Hepatocyte (in vitro differentiated cells): ENCODE results near the gene C3orf20. TPM values are rescaled to one million over a fixed set of nuclear protein-coding genes. Genes with fewer than 3 reads are reported as not detected.

Experiments
- DNase-seq: peaks from one replicate; pipeline ENCODE4 v3.0.0-alpha.2; 2016; ENCODE audit warnings: low spot score
- H2AFZ ChIP-seq: fragments of 200-600 bp; sonication (generic); 2 replicates; pipeline ENCODE4 v1.6.0; 2016; ENCODE audit warnings: antibody characterized with exemption, mild to moderate bottlenecking
- H3K27ac ChIP-seq: fragments of 200-600 bp; sonication (generic); 2 replicates; pipeline ENCODE4 v1.5.1; 2016; ENCODE audit warnings: mild to moderate bottlenecking
- H3K27me3 ChIP-seq: fragments of 200-600 bp; sonication (generic); 2 replicates; pipeline ENCODE4 v1.6.1; 2016
- H3K36me3 ChIP-seq: fragments of 200-600 bp; sonication (generic); replicated peaks from 2 replicates; pipeline ENCODE4 v1.5.1; 2016; ENCODE audit warnings: low read depth; ENCODE audit not compliant: insufficient read depth
- H3K4me1 ChIP-seq: fragments of 200-600 bp; sonication (generic); 2 replicates; pipeline ENCODE4 v1.5.1; 2016; ENCODE audit warnings: mild to moderate bottlenecking, moderate library complexity; ENCODE audit not compliant: insufficient read depth
- H3K4me2 ChIP-seq: fragments of 200-600 bp; sonication (generic); 2 replicates; pipeline ENCODE4 v1.6.0; 2016
- H3K4me3 ChIP-seq: fragments of 200-600 bp; sonication (generic); 2 replicates; pipeline ENCODE4 v1.5.1; 2016; ENCODE audit warnings: mild to moderate bottlenecking
- H3K79me2 ChIP-seq: fragments of 200-600 bp; sonication (generic); 2 replicates; pipeline ENCODE4 v1.6.0; 2017; ENCODE audit warnings: mild to moderate bottlenecking
- H3K9me2 ChIP-seq: fragments of 200-600 bp; sonication (generic); replicated peaks from 2 replicates; pipeline ENCODE4 v1.6.0; 2017; ENCODE audit warnings: mild to moderate bottlenecking; ENCODE audit not compliant: insufficient read depth
- H3K9me3 ChIP-seq: fragments of 200-600 bp; sonication (generic); 2 replicates; pipeline ENCODE4 v1.5.1; 2016; ENCODE audit warnings: low read depth, mild to moderate bottlenecking
- H4K20me1 ChIP-seq: fragments of 200-600 bp; sonication (generic); 2 replicates; pipeline ENCODE4 v1.6.0; 2016; ENCODE audit warnings: mild to moderate bottlenecking; ENCODE audit not compliant: insufficient read depth, poor library complexity, severe bottlenecking
- CTCF ChIP-seq: fragments of 200-600 bp; sonication (generic); IDR thresholded peaks from 2 replicates; pipeline ENCODE4 v1.5.1; 2016; ENCODE audit warnings: antibody characterized with exemption, mild to moderate bottlenecking; ENCODE audit not compliant: poor library complexity
- EZH2 ChIP-seq: fragments of 200-600 bp; sonication (generic); IDR thresholded peaks from 2 replicates; pipeline ENCODE4 v1.6.1; 2016; ENCODE audit warnings: antibody characterized with exemption, mild to moderate bottlenecking, borderline replicate concordance
- EZH2phosphoT487 ChIP-seq: fragments of 200-600 bp; sonication (generic); IDR thresholded peaks from one replicate; pipeline ENCODE4 v1.6.1; 2018; ENCODE audit warnings: antibody characterized with exemption, mild to moderate bottlenecking, low read depth, moderate library complexity; ENCODE audit not compliant: unreplicated experiment, severe bottlenecking
- WGBS: methylation state at CpG from one replicate; pipeline ENCODE4 v1.1.6; 2016; ENCODE audit warnings: low lambda C conversion rate; ENCODE audit errors: missing lambda C conversion rate; 5-methylcytosine and 5-hydroxymethylcytosine counted together
- polyA plus RNA-seq: library from polyadenylated mRNA; unstranded; fragments of >200 nt; fragmentation: Nextera tagmentation; extraction: Ambion mirVana; gene quantifications from 2 replicates; pipeline ENCODE4 v1.2.1, GENCODE V29; 2016
- total RNA-seq: library from RNA; depleted of rRNA; stranded (reverse); fragments of >200 nt; gene quantifications from 2 replicates; pipeline ENCODE4 v1.2.3, GENCODE V29; 2014

The C3orf20 gene
- total and polyA plus RNA-seq, 2 experiments from 2014 or later, result 0.07 TPM; not detected in 1

GRCh38 chr3:14703791-14704190 lies 28.9 kb downstream of the C3orf20 start:
- WGBS, result 88% methylated on average over 3 of the region's 3 CpGs
- Histone ChIP-seq H3K9me3 (no peaks in the 10 kb centered on the region), H3K9me2 (no peaks in the 10 kb centered on the region), H2AFZ (no peak overlapping the region), H3K27ac (no peak overlapping the region), H4K20me1 (no peaks in the 10 kb centered on the region), H3K27me3 (no peaks in the 10 kb centered on the region), H3K79me2 (no peaks in the 10 kb centered on the region), H3K36me3 (no peaks in the 10 kb centered on the region), H3K4me2 (no peak overlapping the region), H3K4me3 (no peak overlapping the region), H3K4me1 (no peaks in the 10 kb centered on the region)
- TF ChIP-seq EZH2, result no peak
- TF ChIP-seq CTCF, result no peak
- DNase-seq, result no peak

- H3K36me3 ChIP-seq, result no peaks in the 10 kb centered on the region
Observed at GRCh38 chr3:14706096-14706495, 31.2 kb downstream of the C3orf20 start.

GRCh38 chr3:14716591-14716990 lies 41.6 kb downstream of the C3orf20 start:
- H3K4me2 ChIP-seq, result no peak overlapping the region
- no peak overlapping the region for H3K27ac ChIP-seq
- H2AFZ ChIP-seq, result no peak overlapping the region
- no peaks in the 10 kb centered on the region for H3K79me2 ChIP-seq
- DNase-seq, result no peak
- no peak overlapping the region for H3K4me3 ChIP-seq
- H3K9me2 ChIP-seq, result no peaks in the 10 kb centered on the region
- 74% methylated on average over 1 of the region's 1 CpG for WGBS
- H3K9me3 ChIP-seq, result no peaks in the 10 kb centered on the region
- TF ChIP-seq EZH2 (no peak), EZH2phosphoT487 (no peak), CTCF (no peak)
- H3K27me3 ChIP-seq, result no peaks in the 10 kb centered on the region
- no peaks in the 10 kb centered on the region for H4K20me1 ChIP-seq
- no peaks in the 10 kb centered on the region for H3K36me3 ChIP-seq
- no peaks in the 10 kb centered on the region for H3K4me1 ChIP-seq

More at GRCh38 chr3:14706096-14706495, 31.2 kb downstream of the C3orf20 start:
- Histone ChIP-seq H3K27me3 (no peaks in the 10 kb centered on the region), H4K20me1 (no peaks in the 10 kb centered on the region), H3K4me2 (no peak overlapping the region), H3K27ac (no peak overlapping the region), H3K4me1 (no peaks in the 10 kb centered on the region), H3K9me3 (no peaks in the 10 kb centered on the region), H3K79me2 (no peaks in the 10 kb centered on the region), H3K4me3 (no peak overlapping the region), H3K9me2 (no peaks in the 10 kb centered on the region), H2AFZ (no peak overlapping the region)
- no peak for TF ChIP-seq CTCF
- TF ChIP-seq EZH2, result no peak
- no peak for TF ChIP-seq EZH2phosphoT487
- WGBS, result 73% methylated on average over 5 of the region's 5 CpGs
- DNase-seq, result no peak

GRCh38 chr3:14717307-14717706 lies 42.4 kb downstream of the C3orf20 start:
- Histone ChIP-seq H2AFZ (no peak overlapping the region), H3K9me2 (no peaks in the 10 kb centered on the region), H3K4me1 (no peaks in the 10 kb centered on the region), H3K79me2 (no peaks in the 10 kb centered on the region), H3K9me3 (no peaks in the 10 kb centered on the region), H3K27me3 (no peaks in the 10 kb centered on the region), H3K4me3 (no peak overlapping the region), H4K20me1 (no peaks in the 10 kb centered on the region), H3K27ac (no peak overlapping the region), H3K36me3 (no peaks in the 10 kb centered on the region), H3K4me2 (no peak overlapping the region)
- 54% methylated on average over 1 of the region's 1 CpG for WGBS
- TF ChIP-seq EZH2phosphoT487 (no peak), EZH2 (no peak), CTCF (no peak)
- DNase-seq, result no peak
